22Rv1 (cell line): ENCODE results near the gene DAG1.

Experiments used
- CTCF ChIP-seq: fragments of 450-650 bp; IDR thresholded peaks from 2 replicates; pipeline ENCODE4 v1.5.1; 2017; ENCODE audit warnings: mild to moderate bottlenecking
- ZFX ChIP-seq: fragments of 450-650 bp; IDR thresholded peaks from 2 replicates; pipeline ENCODE4 v1.6.1; 2017; ENCODE audit warnings: antibody characterized with exemption, borderline replicate concordance

GRCh38 chr3:49513494-49514124 lies 43.5 kb downstream of the DAG1 start:
- no peak for TF ChIP-seq CTCF
- TF ChIP-seq ZFX: no peak
